Parietal lobe (tissue), 2 donors: ENCODE data around the gene KIR3DL3. TPM values are rescaled to one million over a fixed set of nuclear protein-coding genes. Genes with fewer than 3 reads are reported as not detected.

Source experiments
- small RNA-seq: library from RNA; depleted of rRNA; stranded (forward); fragments of <200 nt; gene quantifications from one replicate; pipeline ENCODE3, GENCODE V24; 2014; ENCODE audit warnings: low replicate concordance
- total RNA-seq: library from RNA; depleted of rRNA; stranded (reverse); fragments of >200 nt; gene quantifications from one replicate; pipeline ENCODE4 v1.2.3, GENCODE V29; 2014

The KIR3DL3 gene
- total RNA-seq: not detected

DNA sequence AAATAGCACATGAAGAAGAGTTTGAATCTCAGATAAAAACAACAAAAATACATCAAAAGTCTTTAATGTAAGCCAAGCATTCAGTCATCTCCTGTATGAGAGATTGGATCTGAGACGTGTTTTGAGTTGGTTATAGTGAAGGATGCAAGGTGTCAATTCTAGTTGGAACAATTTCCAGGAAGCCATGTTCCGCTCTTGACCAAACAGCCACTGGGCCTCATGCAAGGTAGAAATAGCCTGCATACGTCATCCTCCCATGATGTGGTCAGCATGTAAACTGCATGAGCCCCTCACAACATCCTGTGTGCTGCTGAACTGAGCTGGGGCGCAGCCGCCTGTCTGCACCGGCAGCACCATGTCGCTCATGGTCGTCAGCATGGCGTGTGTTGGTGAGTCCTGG, at the start of gene KIR3DL3:
Gene KIR3DL3 (plus strand): TSS at position 301 of the 400 bp plus-strand sequence. CDS start 55 bp downstream, at position 356.

DNA sequence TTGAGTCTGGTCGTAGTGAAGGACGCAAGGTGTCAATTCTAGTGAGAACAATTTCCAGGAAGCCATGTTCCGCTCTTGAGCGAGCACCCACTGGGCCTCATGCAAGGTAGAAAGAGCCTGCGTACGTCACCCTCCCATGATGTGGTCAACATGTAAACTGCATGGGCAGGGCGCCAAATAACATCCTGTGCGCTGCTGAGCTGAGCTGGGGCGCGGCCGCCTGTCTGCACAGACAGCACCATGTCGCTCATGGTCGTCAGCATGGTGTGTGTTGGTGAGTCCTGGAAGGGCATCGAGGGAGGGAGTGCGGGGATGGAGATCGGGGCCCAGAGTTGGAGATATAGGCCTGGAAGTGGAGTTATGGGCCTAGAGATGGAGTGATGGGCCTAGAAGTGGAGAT, 14.1 kb downstream of the KIR3DL3 start, which contains the start of gene KIR2DL3:
Gene KIR2DL3 (plus strand): TSS at position 208 of the 400 bp plus-strand sequence. CDS start 33 bp downstream, at position 241.

DNA sequence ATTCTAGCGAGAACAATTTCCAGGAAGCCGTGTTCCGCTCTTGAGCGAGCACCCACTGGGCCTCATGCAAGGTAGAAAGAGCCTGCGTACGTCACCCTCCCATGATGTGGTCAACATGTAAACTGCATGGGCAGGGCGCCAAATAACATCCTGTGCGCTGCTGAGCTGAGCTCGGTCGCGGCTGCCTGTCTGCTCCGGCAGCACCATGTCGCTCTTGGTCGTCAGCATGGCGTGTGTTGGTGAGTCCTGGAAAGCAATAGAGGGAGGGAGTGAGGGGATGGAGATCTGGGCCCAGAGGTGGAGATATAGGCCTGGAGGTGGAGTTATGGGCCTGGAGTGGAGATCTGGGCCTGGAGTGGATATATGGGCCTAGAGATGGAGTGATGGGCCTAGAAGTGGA, 45.4 kb downstream of the KIR3DL3 start, which contains the start of gene KIR2DL1:
Gene KIR2DL1 (plus strand): TSS at position 148 of the 400 bp plus-strand sequence. CDS start 58 bp downstream, at position 206.

Small RNA genes within 50 kb of the gene (small RNA-seq; reads per million reads assigned to genes)
- gene AC245128.2 (not detected), gene KIR3DP1 (not detected)

Other genes with a start within 250 kb of the KIR3DL3 start
- gene LAIR2, start 221.6 kb upstream of the KIR3DL3 start, total RNA-seq: not detected
- gene LILRA2, start 150.7 kb upstream of the KIR3DL3 start, total RNA-seq: 0.31 TPM
- not detected for gene LILRA1, start 130.8 kb upstream of the KIR3DL3 start, total RNA-seq
- not detected for gene LILRB1, start 94.0 kb upstream of the KIR3DL3 start, total RNA-seq
- 0.94 TPM for gene LILRB4, start 61.5 kb upstream of the KIR3DL3 start, total RNA-seq
- gene KIR2DL3, start 14.1 kb downstream of the KIR3DL3 start, total RNA-seq: not detected
- not detected for gene KIR2DL1, start 45.4 kb downstream of the KIR3DL3 start, total RNA-seq
- not detected for gene KIR2DL4, start 79.2 kb downstream of the KIR3DL3 start, total RNA-seq
- not detected for gene KIR3DL1, start 92.0 kb downstream of the KIR3DL3 start, total RNA-seq
- not detected for gene KIR2DS4, start 108.2 kb downstream of the KIR3DL3 start, total RNA-seq
- gene KIR3DL2, start 126.0 kb downstream of the KIR3DL3 start, total RNA-seq: not detected
- gene FCAR, start 149.8 kb downstream of the KIR3DL3 start, total RNA-seq: not detected
- not detected for gene NCR1, start 181.7 kb downstream of the KIR3DL3 start, total RNA-seq
- not detected for gene NLRP7, start 223.1 kb downstream of the KIR3DL3 start, total RNA-seq
- 20.0 TPM for gene NLRP2, start 241.9 kb downstream of the KIR3DL3 start, total RNA-seq